Suprapubic skin (tissue), 4 donors: Measurements from ENCODE around the gene RHBDL3. TPM values are rescaled to one million over a fixed set of nuclear protein-coding genes. Genes with fewer than 3 reads are reported as not detected.

Experiments used
- DNase-seq, 2 donors: peaks; one replicate each; pipeline ENCODE4 v3.0.0-alpha.2; 2019; ENCODE audit warnings: low spot score in 2 of 2
- H3K27ac ChIP-seq: fragments of 200-600 bp; sonication (generic); one replicate; pipeline ENCODE4 v1.5.1; 2019
- H3K27me3 ChIP-seq: fragments of 200-600 bp; sonication (generic); one replicate; pipeline ENCODE4 v1.5.1; 2019
- H3K36me3 ChIP-seq: fragments of 200-600 bp; sonication (generic); one replicate; pipeline ENCODE4 v1.5.1; 2019
- H3K4me1 ChIP-seq: fragments of 200-600 bp; sonication (generic); one replicate; pipeline ENCODE4 v1.5.1; 2019
- H3K4me3 ChIP-seq: fragments of 200-600 bp; sonication (generic); one replicate; pipeline ENCODE4 v1.5.1; 2019; ENCODE audit warnings: mild to moderate bottlenecking
- H3K9me3 ChIP-seq: fragments of 200-600 bp; sonication (generic); one replicate; pipeline ENCODE4 v1.5.1; 2019
- EP300 ChIP-seq: sonication (generic); formaldehyde crosslinking; IDR thresholded peaks from one replicate; pipeline ENCODE4 v1.6.1; 2017; ENCODE audit warnings: antibody characterized with exemption
- POLR2A ChIP-seq, 2 donors: fragments of 450-650 bp; IDR thresholded peaks; one replicate each; pipeline ENCODE4 v1.6.1; 2017; ENCODE audit warnings: antibody characterized with exemption in 2 of 2, mild to moderate bottlenecking in 2 of 2, moderate library complexity in 2 of 2
- POLR2AphosphoS5 ChIP-seq, 3 donors: sonication (generic); formaldehyde crosslinking; IDR thresholded peaks; one replicate each; pipeline ENCODE4 v1.6.1; 2017; ENCODE audit warnings: antibody characterized with exemption in 3 of 3
- WGBS: methylation state at CpG from one replicate; pipeline ENCODE4 v1.1.5; 2018; 5-methylcytosine and 5-hydroxymethylcytosine counted together
- total RNA-seq, 4 donors: library from RNA; depleted of rRNA; stranded (reverse); fragments of >200 nt; gene quantifications; one replicate each; pipeline ENCODE4 v1.1.0, GENCODE V29; 2016
- TF ChIP-seq, protein P1 (sequence below), 2 donors: fragments of 200-600 bp in 1 of 2; fragments of 450-650 bp in 1 of 2; sonication (generic) in 1 of 2; IDR thresholded peaks; one replicate each; pipeline ENCODE4 v1.5.1; 2016 to 2019; ENCODE audit warnings: antibody characterized with exemption in 2 of 2, mild to moderate bottlenecking in 1 of 2, moderate library complexity in 1 of 2

The RHBDL3 gene
- total RNA-seq, 4 donors from 2014 or later, result 0.31 to 1.7 (median 0.34) TPM; not detected in 1

DNA sequence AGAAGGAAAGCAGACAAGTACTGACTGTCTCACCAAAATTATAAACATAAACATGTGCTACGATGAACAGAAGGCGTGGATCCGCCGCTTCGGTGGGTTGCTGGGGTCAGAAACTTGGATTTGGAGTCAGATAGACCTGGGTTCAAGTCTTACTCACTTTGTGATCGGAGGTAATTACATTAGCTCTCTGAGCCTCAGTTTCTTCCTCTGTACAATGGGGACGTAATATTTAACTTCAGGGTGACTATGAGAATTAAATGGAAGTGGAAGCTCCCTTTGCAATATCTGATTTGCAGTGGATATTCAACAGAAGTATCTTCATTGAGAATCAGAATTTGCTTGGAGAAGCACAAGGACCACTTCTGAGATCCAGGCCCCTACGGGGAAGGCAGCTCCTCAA is 6.2 kb downstream of the RHBDL3 start:
- TF ChIP-seq POLR2A (IDR thresholded peaks at IDR 0.05) (no peak), EP300 (no peak), POLR2AphosphoS5 (IDR thresholded peaks at IDR 0.05) (no peak)
- TF ChIP-seq, protein P1, sequence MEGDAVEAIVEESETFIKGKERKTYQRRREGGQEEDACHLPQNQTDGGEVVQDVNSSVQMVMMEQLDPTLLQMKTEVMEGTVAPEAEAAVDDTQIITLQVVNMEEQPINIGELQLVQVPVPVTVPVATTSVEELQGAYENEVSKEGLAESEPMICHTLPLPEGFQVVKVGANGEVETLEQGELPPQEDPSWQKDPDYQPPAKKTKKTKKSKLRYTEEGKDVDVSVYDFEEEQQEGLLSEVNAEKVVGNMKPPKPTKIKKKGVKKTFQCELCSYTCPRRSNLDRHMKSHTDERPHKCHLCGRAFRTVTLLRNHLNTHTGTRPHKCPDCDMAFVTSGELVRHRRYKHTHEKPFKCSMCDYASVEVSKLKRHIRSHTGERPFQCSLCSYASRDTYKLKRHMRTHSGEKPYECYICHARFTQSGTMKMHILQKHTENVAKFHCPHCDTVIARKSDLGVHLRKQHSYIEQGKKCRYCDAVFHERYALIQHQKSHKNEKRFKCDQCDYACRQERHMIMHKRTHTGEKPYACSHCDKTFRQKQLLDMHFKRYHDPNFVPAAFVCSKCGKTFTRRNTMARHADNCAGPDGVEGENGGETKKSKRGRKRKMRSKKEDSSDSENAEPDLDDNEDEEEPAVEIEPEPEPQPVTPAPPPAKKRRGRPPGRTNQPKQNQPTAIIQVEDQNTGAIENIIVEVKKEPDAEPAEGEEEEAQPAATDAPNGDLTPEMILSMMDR (IDR thresholded peaks at IDR 0.05), result no peak
- WGBS, result 93% methylated on average over 8 of the region's 8 CpGs
- DNase-seq, result no peak
- H3K27ac ChIP-seq, result no peak overlapping the region
- peaks cover 11% of the 10 kb centered on the region for H3K4me1 ChIP-seq
- H3K27me3 ChIP-seq, result peaks cover 36% of the 10 kb centered on the region
- H3K36me3 ChIP-seq, result no peaks in the 10 kb centered on the region
- no peak overlapping the region for H3K4me3 ChIP-seq
- no peaks in the 10 kb centered on the region for H3K9me3 ChIP-seq

DNA sequence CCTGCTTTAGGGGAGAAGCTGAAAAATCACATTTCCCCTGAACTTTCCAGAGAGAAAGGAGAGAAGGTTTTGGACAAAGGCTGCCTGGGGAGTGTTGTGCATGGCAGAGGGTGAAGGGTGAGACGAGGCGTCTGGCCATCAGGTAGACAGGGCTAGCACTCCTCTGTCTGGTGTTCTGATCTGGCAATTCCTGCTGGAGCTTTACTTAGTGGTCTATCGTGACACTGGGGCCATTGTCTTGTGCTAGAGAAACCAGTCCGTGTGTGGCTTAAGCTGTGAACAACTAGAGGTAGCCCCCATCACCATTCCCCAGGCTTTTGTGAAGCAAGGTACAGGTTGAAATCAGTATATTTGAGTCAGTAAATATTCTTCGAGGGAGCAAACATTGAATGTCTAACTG is 8.5 kb downstream of the RHBDL3 start:
- TF ChIP-seq EP300 (no peak), POLR2AphosphoS5 (IDR thresholded peaks at IDR 0.05) (no peak), POLR2A (IDR thresholded peaks at IDR 0.05) (no peak)
- TF ChIP-seq, protein P1 (IDR thresholded peaks at IDR 0.05), result no peak
- H3K4me1 ChIP-seq, result no peaks in the 10 kb centered on the region
- H3K27me3 ChIP-seq, result peaks cover 18% of the 10 kb centered on the region
- 86% methylated on average over 5 of the region's 5 CpGs for WGBS
- H3K9me3 ChIP-seq, result no peaks in the 10 kb centered on the region
- H3K27ac ChIP-seq, result no peak overlapping the region
- no peak for DNase-seq
- H3K36me3 ChIP-seq, result no peaks in the 10 kb centered on the region
- no peak overlapping the region for H3K4me3 ChIP-seq

DNA sequence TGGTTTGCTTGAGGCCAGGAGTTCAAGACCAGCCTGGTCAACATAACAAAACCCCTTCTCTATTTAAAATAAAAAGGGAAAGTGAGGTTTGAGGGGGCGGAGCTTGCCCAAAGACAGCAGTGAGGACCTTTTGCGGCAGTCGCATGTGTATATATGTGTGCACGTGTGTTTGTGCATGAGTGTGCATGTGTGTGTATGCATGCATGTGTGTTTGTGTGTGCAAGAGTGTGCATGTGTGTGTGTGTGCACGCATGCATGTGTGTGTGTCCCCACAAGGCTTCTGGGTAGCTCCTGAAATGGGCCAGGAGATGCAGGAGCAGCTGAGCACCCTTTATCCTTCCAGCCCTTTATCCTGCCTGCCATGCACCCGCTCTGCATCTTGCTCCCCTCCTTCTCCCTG is 9.0 kb downstream of the RHBDL3 start:
- H3K27me3 ChIP-seq, result peaks cover 13% of the 10 kb centered on the region
- no peak overlapping the region for H3K4me3 ChIP-seq
- no peak overlapping the region for H3K27ac ChIP-seq
- TF ChIP-seq POLR2AphosphoS5 (IDR thresholded peaks at IDR 0.05), result no peak
- no peaks in the 10 kb centered on the region for H3K9me3 ChIP-seq
- H3K4me1 ChIP-seq, result no peaks in the 10 kb centered on the region
- H3K36me3 ChIP-seq, result no peaks in the 10 kb centered on the region
- WGBS, result 90% methylated on average over 6 of the region's 6 CpGs
- no peak for DNase-seq

DNA sequence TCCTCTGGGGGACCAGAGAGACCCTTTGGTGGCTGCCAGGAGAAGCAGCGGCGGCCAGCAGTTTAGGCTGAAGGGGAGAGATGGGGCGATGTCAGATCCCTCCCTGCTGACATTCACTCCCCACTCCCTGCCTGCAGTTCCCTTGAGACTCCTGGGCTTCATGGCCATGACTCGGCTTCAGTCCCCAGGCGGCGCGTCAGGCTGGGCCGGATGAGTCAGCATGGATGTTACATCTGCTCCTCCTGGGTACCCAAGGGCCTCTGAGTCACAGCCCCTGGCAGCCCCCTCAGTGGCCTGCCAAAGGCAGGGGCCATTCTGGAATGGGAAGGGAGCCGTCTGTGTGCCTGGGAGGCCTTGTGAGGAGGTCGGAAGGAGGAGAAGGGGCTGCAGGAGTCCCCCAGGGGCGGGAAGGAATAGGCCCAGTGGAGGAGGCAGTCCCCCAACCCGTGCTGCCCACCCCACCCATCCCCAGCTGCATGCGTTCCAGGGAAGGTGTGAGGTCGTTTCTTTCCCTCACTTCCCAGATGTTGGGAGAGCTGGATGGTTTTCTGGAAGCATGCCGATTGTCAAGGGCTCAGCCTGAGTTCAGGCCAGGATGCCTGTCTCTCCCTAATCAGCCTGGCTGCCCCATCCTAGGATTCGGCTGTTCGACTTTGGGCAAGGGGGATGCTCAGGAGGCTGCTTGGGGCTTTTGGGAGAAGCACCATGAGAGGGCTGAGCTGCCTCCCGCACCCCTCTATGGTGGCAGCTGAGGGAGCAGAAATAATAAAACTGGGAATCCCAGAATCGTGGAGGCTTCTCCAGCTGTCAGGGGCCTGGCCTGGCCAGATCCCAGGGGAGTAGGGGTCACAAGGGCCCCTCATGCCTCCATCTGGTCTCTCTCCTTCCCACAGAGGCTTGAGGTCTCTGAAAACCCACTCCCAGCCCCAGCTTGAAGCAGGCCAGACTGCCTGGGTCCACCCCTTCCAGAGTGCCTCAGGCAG is 9.7 kb downstream of the RHBDL3 start:
- TF ChIP-seq EP300 (no peak), POLR2AphosphoS5 (IDR thresholded peaks at IDR 0.05) (no peak), POLR2A (IDR thresholded peaks at IDR 0.05) (no peak)
- TF ChIP-seq, protein P1 (IDR thresholded peaks at IDR 0.05), result no peak
- Histone ChIP-seq H3K27me3 (peaks cover 11% of the 10 kb centered on the region), H3K9me3 (no peaks in the 10 kb centered on the region), H3K4me1 (no peaks in the 10 kb centered on the region), H3K27ac (no peak overlapping the region), H3K4me3 (no peak overlapping the region), H3K36me3 (no peaks in the 10 kb centered on the region)
- WGBS, result 48% methylated on average over 17 of the region's 19 CpGs
- no peak for DNase-seq

DNA sequence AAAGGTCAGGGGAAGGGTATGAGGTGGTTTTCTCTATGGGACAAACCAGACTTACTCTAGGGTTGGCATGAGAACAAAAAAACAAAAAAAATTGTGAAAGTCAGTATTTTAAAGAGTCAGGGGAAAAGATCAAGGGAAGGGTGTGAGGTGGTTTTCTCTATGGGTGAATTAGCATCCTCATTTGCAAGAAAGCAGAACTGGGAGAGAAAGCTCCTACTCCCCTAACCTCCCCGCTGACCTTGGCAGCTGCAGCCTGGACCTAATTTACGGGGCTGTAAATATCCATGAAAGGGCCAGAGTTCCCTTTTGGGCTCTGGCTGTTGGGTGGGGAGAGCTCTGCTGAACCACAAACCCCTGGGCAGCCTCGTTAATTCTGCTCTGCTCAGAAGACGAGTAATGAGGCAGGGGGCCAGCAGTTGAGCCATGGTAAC is 10.6 kb downstream of the RHBDL3 start:
- no peak for DNase-seq
- H3K4me3 ChIP-seq, result no peak overlapping the region
- WGBS, result 54% methylated on average over 4 of the region's 4 CpGs
- no peaks in the 10 kb centered on the region for H3K9me3 ChIP-seq
- TF ChIP-seq EP300 (no peak), POLR2A (IDR thresholded peaks at IDR 0.05) (no peak), POLR2AphosphoS5 (IDR thresholded peaks at IDR 0.05) (no peak)
- TF ChIP-seq, protein P1 (IDR thresholded peaks at IDR 0.05), result no peak
- peaks cover 11% of the 10 kb centered on the region for H3K27me3 ChIP-seq
- H3K4me1 ChIP-seq, result no peaks in the 10 kb centered on the region
- H3K27ac ChIP-seq, result no peak overlapping the region
- no peaks in the 10 kb centered on the region for H3K36me3 ChIP-seq
